ENCODE measurements around the gene TCF7L1. TPM values are rescaled to one million over a fixed set of nuclear protein-coding genes. Genes with fewer than 3 reads are reported as not detected.
"Not testable (repeated sequence)": the region's sequence is repeated elsewhere in the genome, so short reads cannot be mapped to it uniquely, and the experiment has no call there.

Gene TCF7L1
- 50.7 TPM for polyA plus RNA-seq (ENCODE audit: insufficient read length)
- long read RNA-seq, donor 1, partial matches to known transcripts, result 70 of 73 reads
- long read RNA-seq, donor 1, other reads (novel, unspliced or antisense), result 0 of 73 reads
- long read RNA-seq, donor 2, partial matches to known transcripts, result 174 of 178 reads
- long read RNA-seq, donor 2, other reads (novel, unspliced or antisense), result 0 of 178 reads
- long read RNA-seq, donor 3, partial matches to known transcripts, result 15 of 20 reads
- long read RNA-seq, donor 3, other reads (novel, unspliced or antisense), result 0 of 20 reads
- long read RNA-seq, donor 4, result 0 reads
- long read RNA-seq, donor 5, transcript TCF7L1-201 (12 exons, 2,968 nt), result major isoform, 13 of 18 reads
- long read RNA-seq, donor 5, partial matches to known transcripts, result 0 of 18 reads
- long read RNA-seq, donor 5, other reads (novel, unspliced or antisense), result 5 of 18 reads
- long read RNA-seq, donor 6, partial matches to known transcripts, result 46 of 49 reads
- long read RNA-seq, donor 6, other reads (novel, unspliced or antisense), result 0 of 49 reads
- long read RNA-seq, donor 7, transcript TCF7L1-201 (12 exons, 2,968 nt), result major isoform, 6 of 26 reads
- long read RNA-seq, donor 7, partial matches to known transcripts, result 20 of 26 reads
- long read RNA-seq, donor 7, other reads (novel, unspliced or antisense), result 0 of 26 reads
- long read RNA-seq, donor 8, partial matches to known transcripts, result 12 of 15 reads
- long read RNA-seq, donor 8, other reads (novel, unspliced or antisense), result 0 of 15 reads

DNA sequence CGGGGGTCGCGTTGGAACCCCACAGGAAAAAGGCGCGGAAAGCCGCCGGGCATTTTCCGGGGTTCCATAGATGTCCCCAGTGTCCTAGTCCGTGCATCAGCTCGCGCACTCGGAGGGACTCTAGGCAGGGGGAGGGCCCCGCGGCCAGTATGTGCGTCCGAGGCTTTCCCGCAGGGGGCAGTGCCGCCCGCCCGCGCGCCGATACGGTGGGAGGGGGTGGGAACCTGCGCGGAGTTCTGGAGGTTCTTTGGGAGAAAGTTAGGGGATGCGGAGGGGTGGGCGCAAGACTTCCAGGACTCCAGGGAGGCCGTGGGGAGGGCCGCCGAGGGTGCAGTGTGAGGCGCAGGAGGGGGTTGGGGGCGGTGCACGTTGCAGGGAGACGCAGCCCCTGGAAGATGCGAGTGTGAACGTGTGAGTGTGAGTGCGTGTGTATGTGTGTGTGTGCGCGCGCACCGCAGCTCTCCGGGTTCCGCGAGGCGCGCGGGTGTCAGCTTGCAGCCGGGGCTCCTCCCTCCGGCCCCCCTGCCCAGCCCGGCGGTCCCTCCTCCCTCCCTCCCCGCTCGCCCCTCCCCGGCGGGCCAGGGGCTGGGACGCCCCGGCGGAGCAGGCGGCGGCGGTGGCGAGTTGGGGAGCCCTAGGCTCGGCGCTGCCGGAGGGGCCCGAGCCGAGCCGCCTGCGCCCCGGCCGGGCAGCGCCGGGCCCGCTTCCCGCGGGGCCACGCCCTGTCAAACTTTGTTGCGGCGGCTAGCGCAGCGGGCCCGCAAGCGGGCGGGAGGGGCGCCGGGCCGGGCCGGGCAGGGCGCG is at the start of gene TCF7L1:
Gene TCF7L1 (plus strand): TSS at position 559 of the 804 bp plus-strand sequence. CDS start 293 bp downstream, outside the sequence.
- DNase-seq, result peak; percentile 91

DNA sequence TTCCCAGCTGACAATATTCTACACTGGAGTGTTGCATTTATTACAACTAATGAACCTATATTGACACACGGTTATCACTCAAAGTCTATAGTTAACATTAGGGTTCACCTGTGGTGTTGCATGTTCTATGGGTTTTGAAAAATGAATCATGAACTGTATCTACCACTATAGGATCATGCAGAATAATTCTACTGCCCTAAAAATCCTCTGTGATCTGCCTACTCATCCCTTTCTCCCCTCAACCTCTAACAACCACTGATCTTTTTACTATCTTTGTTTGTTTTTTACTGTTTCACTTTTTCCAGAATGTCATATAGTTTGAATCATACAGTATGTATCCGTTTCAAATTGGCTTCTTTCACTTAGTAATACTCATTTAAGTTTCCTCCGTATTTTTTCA is 47.6 kb upstream of the TCF7L1 start:
- DNase-seq, result no peak

GRCh38 chr2:85087541-85087940 is 45.7 kb upstream of the TCF7L1 start:
- no peak for DNase-seq

- DNase-seq, result no peak
These were observed 44.3 kb upstream of the TCF7L1 start for GRCh38 chr2:85088921-85089320.

DNA sequence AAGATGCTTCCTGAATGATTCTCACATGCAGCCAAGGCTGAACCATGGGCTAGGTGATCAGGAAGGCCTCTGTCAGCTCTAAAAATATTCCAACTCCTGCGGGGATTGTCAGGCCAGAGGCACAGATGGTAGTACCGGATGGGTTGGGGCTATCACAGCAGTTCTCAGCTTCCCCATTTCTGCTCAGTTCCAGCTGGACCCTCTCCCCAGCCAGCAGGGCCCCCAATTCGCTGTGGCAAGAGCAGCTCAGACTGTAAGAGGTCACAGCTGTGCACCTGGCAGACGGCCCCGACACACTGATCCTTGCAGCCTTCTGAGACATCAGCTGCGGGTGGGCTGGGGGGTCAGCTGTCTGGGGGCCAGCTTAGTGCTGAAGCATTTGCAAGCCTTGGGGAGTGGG is 43.6 kb upstream of the TCF7L1 start:
- DNase-seq, result no peak

DNA sequence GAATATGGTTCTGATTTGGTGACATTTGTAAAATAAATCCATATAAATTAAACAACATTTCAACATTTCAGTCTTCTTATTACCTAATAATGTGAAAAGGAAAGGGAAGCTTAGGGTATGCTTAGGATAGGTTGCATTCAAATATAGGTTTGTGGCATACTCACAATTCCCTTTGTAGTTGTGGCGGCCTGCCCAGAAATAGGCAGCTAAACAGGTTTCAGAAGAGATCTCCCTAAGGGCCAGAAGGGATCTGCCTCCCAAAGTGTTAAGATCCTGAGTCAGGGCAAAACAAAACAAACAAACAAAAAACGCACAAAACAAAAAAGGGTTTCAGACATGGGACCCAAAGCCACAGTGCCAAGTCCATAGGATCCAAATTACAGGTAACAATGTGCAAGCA is 41.4 kb upstream of the TCF7L1 start:
- DNase-seq, result no peak

GRCh38 chr2:85095094-85095493 is 38.1 kb upstream of the TCF7L1 start:
- no peak for DNase-seq

DNA sequence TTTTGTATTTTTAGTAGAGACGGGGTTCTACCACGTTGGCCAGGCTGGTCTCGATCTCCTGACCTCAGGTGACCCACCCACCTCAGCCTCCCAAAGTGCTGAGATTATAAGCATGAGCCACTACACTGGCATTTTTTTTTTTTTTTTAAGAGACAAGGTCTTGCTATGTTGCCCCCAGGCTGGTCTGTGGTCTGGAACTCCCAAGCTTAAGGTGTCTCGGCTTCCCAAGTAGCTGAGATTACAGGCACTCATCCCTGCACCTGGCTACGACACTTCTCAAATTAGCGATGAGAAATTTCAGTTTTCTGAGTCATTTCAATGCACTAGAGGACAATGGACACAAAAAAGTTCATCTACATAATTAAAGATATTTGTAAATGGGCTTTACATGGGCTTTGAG is 36.6 kb upstream of the TCF7L1 start:
- no peak for DNase-seq

- DNase-seq, result no peak
These were observed 29.0 kb upstream of the TCF7L1 start for GRCh38 chr2:85104228-85104627.

DNA sequence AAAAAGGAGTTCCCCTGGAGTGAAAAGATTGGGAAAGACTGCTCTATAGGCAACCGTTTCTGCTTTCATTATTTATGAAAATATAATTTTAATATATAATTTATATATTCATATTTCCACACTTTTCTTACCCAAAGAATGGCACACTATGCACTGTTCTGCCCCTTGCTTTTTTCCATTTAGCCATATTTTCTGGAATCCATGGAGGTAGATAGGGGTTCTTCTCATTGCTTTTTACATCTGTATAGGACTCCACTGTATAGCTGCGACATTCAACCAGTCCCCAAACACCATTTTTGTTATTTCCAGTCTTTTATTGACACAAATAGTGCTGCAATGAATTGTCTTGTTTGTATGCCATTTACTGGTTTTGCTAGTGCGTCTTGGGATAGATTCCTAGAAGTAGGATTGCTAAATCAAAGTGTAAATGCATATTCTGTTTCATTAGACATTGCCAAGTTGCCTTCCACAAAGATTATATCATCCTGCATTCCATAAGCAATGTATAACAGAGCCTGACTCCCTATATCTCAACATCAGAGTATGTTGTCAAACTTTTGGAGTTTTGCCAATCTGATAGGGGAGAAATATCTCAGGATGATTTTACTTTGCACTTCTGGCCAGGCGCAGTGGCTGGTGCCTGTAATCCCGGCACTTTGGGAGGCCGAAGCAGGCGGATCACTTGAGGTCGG is 26.6 kb upstream of the TCF7L1 start:
- DNase-seq, result no peak

DNA sequence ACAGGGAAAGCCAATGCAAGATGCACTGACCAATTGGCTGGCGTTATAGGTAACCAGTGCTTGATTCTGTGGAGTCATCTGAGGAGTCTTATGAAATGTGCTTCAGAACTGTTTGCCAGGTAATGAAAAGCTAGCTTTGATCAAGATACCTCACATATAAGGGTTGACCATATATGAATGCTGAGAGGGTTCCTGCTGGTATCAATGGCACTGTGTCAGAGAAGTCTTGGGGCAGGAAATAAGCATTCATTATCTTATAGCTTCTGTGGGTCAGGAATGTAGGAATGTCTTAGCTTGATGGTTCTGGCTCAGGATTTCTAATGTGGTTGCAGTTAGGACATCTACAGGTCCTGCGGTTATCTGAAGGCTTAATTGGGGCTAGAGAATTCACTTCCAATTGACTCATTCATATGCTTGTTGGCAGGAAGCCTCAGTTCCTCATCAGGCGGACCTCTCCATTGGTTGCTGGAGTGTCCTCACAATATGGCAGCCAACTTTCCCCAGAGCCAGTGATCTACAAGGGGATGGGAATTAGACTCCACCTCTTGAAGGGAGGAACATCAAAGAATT is 22.1 kb upstream of the TCF7L1 start:
- DNase-seq, result no peak

GRCh38 chr2:85111819-85112281 is 21.3 kb upstream of the TCF7L1 start:
- no peak for DNase-seq

GRCh38 chr2:85112906-85113625 is 20.1 kb upstream of the TCF7L1 start:
- no peak for DNase-seq

DNA sequence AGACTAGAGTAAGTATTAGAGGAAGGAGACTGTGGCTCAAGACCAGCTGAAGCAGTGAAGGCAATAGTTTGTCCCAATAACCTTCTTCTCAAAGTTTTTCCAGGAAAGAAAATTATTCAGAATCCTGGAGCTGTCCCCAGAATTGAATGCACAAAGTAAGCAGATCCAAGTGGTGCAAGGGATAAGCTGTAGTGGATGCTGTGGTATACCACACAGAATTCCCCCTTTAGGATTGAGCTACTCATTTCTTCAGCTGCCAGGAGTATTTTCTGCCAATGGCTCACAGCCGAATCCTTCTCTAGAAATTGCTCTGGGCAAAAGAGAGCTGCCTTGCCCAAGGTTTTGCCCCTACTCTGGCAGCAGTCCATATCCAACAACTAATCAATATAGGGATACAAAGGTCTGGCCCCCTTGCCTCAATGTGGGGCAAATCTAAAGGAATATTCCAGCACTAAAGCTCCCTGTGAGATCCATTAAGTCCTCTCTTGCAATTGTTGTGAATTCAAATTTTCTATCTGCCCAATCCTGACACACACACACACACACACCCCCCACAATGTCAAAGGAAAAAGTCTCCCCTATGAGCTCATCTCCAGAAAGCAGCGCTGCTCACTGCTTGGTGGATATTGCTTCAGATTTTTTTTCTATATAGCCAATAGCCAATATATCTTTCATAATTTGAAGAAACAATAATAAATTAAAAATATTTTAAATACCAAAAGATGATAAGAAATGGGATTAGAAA is 18.4 kb upstream of the TCF7L1 start:
- no peak for DNase-seq

GRCh38 chr2:85116207-85116606 is 17.0 kb upstream of the TCF7L1 start:
- DNase-seq, result no peak

- no peak for DNase-seq
These were observed 13.3 kb upstream of the TCF7L1 start for GRCh38 chr2:85119900-85120299.

DNA sequence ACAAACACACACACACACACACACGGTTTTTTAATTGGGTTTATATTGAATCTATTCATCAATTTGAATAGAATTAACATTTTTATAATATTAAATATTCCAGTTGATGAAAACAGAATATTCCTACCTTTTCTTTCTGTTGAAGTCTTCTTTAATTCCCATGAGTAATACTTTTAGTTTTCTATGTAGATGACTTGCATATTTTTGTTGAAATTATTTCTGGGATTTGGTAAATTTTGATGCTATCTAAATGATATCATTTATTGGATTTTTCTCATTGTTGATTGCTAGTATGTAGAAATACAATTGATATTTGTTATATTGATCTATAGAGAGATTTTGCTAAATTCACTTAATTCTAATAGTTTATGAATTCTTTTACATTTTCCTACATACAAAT is 12.8 kb upstream of the TCF7L1 start:
- DNase-seq, result no peak

DNA sequence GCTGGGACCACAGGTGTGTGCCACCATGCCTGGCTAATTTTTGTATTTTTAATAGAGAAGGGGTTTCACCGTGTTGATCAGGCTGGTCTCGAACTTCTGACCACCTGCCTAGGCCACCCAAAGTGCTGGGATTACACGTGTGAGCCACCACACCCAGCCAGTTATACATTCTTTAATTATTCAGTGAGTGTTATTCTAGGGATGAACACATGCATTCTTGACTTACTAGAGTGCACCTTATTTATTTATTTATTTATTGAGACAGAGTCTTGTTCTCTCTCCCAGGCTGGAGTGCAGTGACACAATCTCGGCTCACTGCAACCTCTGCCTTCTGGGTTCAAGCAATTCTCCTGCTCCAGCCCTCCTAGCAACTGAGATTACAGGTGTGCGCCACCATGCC is 6.7 kb upstream of the TCF7L1 start:
- DNase-seq, result not testable (repeated sequence)

DNA sequence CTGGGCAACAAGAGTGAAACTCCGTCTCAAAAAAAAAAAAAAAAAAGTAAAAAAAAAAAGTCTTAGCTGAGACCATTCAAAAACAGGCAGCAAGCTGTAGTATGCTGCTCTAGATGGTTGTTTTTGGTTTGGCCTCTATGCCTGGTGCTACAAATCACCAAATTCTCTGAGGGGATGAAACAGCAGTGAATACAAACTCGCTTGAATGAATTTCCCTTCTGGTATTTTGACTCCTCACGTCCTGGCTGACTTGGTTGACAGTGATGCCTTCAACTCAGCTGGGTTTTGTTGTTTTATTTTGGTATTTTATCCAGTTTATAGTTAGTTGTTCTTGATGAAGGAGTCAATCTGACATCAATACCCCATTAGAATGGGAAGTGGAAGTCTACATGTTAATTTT is 3.3 kb upstream of the TCF7L1 start:
- no peak for DNase-seq

- no peak for DNase-seq
These were observed 2.8 kb upstream of the TCF7L1 start for GRCh38 chr2:85130407-85130806.

Measured in left kidney (tissue), 8 donors.